IMR-90 (cell line): ENCODE results near the gene PLXNC1. TPM values are rescaled to one million over a fixed set of nuclear protein-coding genes. Genes with fewer than 3 reads are reported as not detected.
A peak's percentile ranks its signal among the peaks of the same experiment; 100 is the strongest.

Experiments used
- ATAC-seq: fragments of 200-7000 bp; cut with Tn5 transposase; 2 replicates; pipeline ENCODE4 v1.9.1; 2020; ENCODE audit warnings: low read depth, mild to moderate bottlenecking, moderate library complexity
- BruUV-seq: library from RNA; stranded (reverse); fragments of 400-500 nt; replicated peaks from 2 replicates; lab custom pipeline; 2021; lab: Mats Ljungman, UMichigan
- CTCF ChIA-PET: fragments of 300-600 bp; formaldehyde crosslinking; extraction: SDS; loops from one replicate; lab custom pipeline; 2021; ENCODE audit warnings: antibody characterized with exemption; lab: Yijun Ruan, JAX
- POLR2A ChIA-PET: fragments of 300-600 bp; sonication (Branson Sonifier 250); formaldehyde crosslinking; loops from one replicate; lab custom pipeline; 2022; ENCODE audit warnings: antibody characterized with exemption; ENCODE audit not compliant: unreplicated experiment; lab: Charles Lee
- DNase-seq: peaks from one replicate; pipeline ENCODE4 v3.0.0; 2013
- H2AFZ ChIP-seq: replicated peaks from 2 replicates; pipeline ENCODE3; 2013; ENCODE audit warnings: low read length, mild to moderate bottlenecking; ENCODE audit not compliant: poor library complexity
- H2AK5ac ChIP-seq: 2 replicates; pipeline ENCODE4 v1.6.1; 2013; ENCODE audit warnings: low read depth, low read length, inconsistent platforms
- H2AK9ac ChIP-seq: replicated peaks from 2 replicates; pipeline ENCODE3; 2013; ENCODE audit warnings: mild to moderate bottlenecking, low read depth, low read length, moderate library complexity; ENCODE audit not compliant: poor library complexity
- H2BK120ac ChIP-seq: 2 replicates; pipeline ENCODE4 v1.6.1; 2013; ENCODE audit warnings: low read depth, low read length, inconsistent platforms
- H2BK15ac ChIP-seq: 3 replicates; pipeline ENCODE4 v1.6.1; 2013; ENCODE audit warnings: low read depth, low read length, inconsistent platforms
- H2BK20ac ChIP-seq: 2 replicates; pipeline ENCODE4 v1.6.1; 2013; ENCODE audit warnings: low read depth, mild to moderate bottlenecking, inconsistent platforms, low read length, moderate library complexity
- H2BK5ac ChIP-seq: 2 replicates; pipeline ENCODE4 v1.6.1; 2013; ENCODE audit warnings: mild to moderate bottlenecking, low read depth, low read length, inconsistent platforms; ENCODE audit not compliant: poor library complexity, severe bottlenecking
- H3K14ac ChIP-seq: replicated peaks from 2 replicates; pipeline ENCODE4 v1.6.1; 2013; ENCODE audit warnings: low read depth, low read length, inconsistent platforms
- H3K18ac ChIP-seq: 2 replicates; pipeline ENCODE4 v1.6.1; 2013; ENCODE audit warnings: low read depth, low read length, control low read depth
- H3K23ac ChIP-seq: 2 replicates; pipeline ENCODE4 v1.6.1; 2013; ENCODE audit warnings: low read depth, low read length, inconsistent platforms
- H3K27ac ChIP-seq: 2 replicates; pipeline ENCODE4 v1.5.1; 2013; ENCODE audit warnings: mild to moderate bottlenecking, control low read depth, low read length; ENCODE audit not compliant: insufficient read depth
- H3K27me3 ChIP-seq: 2 replicates; pipeline ENCODE4 v1.6.1; 2013; ENCODE audit warnings: low read length; ENCODE audit not compliant: control insufficient read depth, insufficient read depth
- H3K36me3 ChIP-seq: 2 replicates; pipeline ENCODE4 v1.6.1; 2013; ENCODE audit warnings: low read length, mixed read lengths; ENCODE audit not compliant: control insufficient read depth, insufficient read depth
- H3K4ac ChIP-seq: 2 replicates; pipeline ENCODE4 v1.6.1; 2013; ENCODE audit warnings: low read depth, low read length, inconsistent platforms
- H3K4me1 ChIP-seq: 2 replicates; pipeline ENCODE4 v1.6.1; 2013; ENCODE audit warnings: low read length, mixed read lengths; ENCODE audit not compliant: control insufficient read depth, insufficient read depth
- H3K4me2 ChIP-seq: 2 replicates; pipeline ENCODE4 v1.6.1; 2013; ENCODE audit warnings: low read depth, mild to moderate bottlenecking, control low read depth, low read length, moderate library complexity
- H3K4me3 ChIP-seq: 2 replicates; pipeline ENCODE4 v1.5.1; 2013; ENCODE audit warnings: low read depth, mild to moderate bottlenecking, control low read depth, low read length, moderate library complexity; ENCODE audit not compliant: insufficient read depth
- H3K56ac ChIP-seq: 2 replicates; pipeline ENCODE4 v1.6.1; 2013; ENCODE audit warnings: low read length, inconsistent platforms; ENCODE audit not compliant: insufficient read depth; ENCODE audit errors: extremely low read depth
- H3K79me1 ChIP-seq, 2 experiments: 2 replicates each; pipeline ENCODE4 v1.6.1; 2013; ENCODE audit warnings: low read length in 2 of 2, inconsistent platforms in 1 of 2, low read depth in 1 of 2
- H3K9ac ChIP-seq: 2 replicates; pipeline ENCODE4 v1.6.1; 2013; ENCODE audit warnings: low read depth, low read length, control low read depth
- H3K9me1 ChIP-seq: 2 replicates; pipeline ENCODE4 v1.6.1; 2013; ENCODE audit warnings: low read length, inconsistent platforms; ENCODE audit not compliant: insufficient read depth
- H3K9me3 ChIP-seq: 2 replicates; pipeline ENCODE4 v1.6.1; 2013; ENCODE audit warnings: low read length; ENCODE audit not compliant: control insufficient read depth, insufficient read depth
- H4K20me1 ChIP-seq: 2 replicates; pipeline ENCODE4 v1.6.1; 2013; ENCODE audit warnings: low read length, inconsistent platforms; ENCODE audit not compliant: insufficient read depth
- H4K5ac ChIP-seq: 2 replicates; pipeline ENCODE4 v1.6.1; 2013; ENCODE audit warnings: mild to moderate bottlenecking, low read depth, low read length, control low read depth
- H4K8ac ChIP-seq, 2 experiments: 2 replicates each; pipeline ENCODE4 v1.6.1; 2013; ENCODE audit warnings: low read depth in 2 of 2, low read length in 2 of 2, control low read depth in 1 of 2, inconsistent platforms in 1 of 2
- H4K91ac ChIP-seq: 2 replicates; pipeline ENCODE4 v1.6.1; 2013; ENCODE audit warnings: low read depth, low read length, inconsistent platforms; ENCODE audit not compliant: insufficient read depth
- CEBPB ChIP-seq: IDR thresholded peaks from 2 replicates; pipeline ENCODE4 v1.6.1; 2012; ENCODE audit warnings: low read depth, low read length, improper control_type of control experiment
- MAZ ChIP-seq: IDR thresholded peaks from 2 replicates; pipeline ENCODE4 v1.6.1; 2012; ENCODE audit warnings: low read depth, mild to moderate bottlenecking, low read length, improper control_type of control experiment, moderate library complexity, borderline replicate concordance
- WGBS, 2 experiments: methylation state at CpG; one replicate each; pipeline versions ENCODE4 v1.1.5 to v1.1.7; 2013; ENCODE audit warnings: missing lambda C conversion rate in 2 of 2; ENCODE audit not compliant: insufficient read length in 1 of 2; ENCODE audit errors: extremely low coverage in 2 of 2; 5-methylcytosine and 5-hydroxymethylcytosine counted together
- dilution Hi-C: fragments of 300-500 bp; cut with HindIII; formaldehyde crosslinking; loops from one replicate; pipeline ENCODE4 v1.14.3; 2018; ENCODE audit warnings: low sequenced_read_pairs; ENCODE audit not compliant: unreplicated experiment
- in situ Hi-C: fragments of 300-500 bp; cut with MboI; formaldehyde crosslinking; loops from 3 replicates; pipeline ENCODE4 v1.14.3; 2019; ENCODE audit warnings: low sequenced_read_pairs, inconsistent platforms, mixed read lengths
- intact Hi-C: fragments of 100-400 bp; cut with micrococcal nuclease; formaldehyde crosslinking; loops from 2 replicates; pipeline ENCODE4 v1.10.0; 2022
- polyA plus RNA-seq, 3 experiments: library from polyadenylated mRNA; depleted of rRNA; stranded (reverse); fragments of >200 nt; gene quantifications; 2 replicates each; pipeline ENCODE4 v1.2.3, GENCODE V29; 2012; ENCODE audit warnings: low replicate concordance in 1 of 3
- total RNA-seq: library from RNA; depleted of rRNA; stranded (reverse); fragments of >200 nt; gene quantifications from 2 replicates; pipeline ENCODE4 v1.2.3, GENCODE V29; 2012

PLXNC1 gene
- total and polyA plus RNA-seq, 2 of the 4 experiments (the other 2 are of a cell fraction) = 1.0 to 1.6 TPM

DNA sequence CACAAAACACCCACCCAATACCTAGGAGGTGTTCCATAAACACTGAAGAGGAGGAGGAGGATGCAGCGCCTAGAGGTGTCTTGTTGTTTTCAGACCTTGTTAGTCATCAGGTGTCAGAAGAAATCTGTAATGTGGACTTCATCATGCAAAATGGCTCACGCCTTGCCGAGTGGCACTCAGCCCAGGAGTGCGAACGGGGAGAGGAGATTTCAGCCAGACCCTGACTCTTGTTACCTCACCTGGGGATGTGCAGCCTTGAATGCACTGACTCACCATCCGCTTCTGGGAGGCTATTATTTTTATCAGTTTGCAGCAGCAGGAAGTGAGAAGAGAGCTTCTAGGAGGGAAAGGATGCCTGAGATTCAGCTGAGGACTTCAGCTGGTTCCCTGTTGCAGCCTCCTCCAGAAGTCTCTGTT, 48.2 kb upstream of the PLXNC1 start:
- Histone ChIP-seq H3K14ac (peak overlapping the region; percentile 79), H3K27ac (no peak overlapping the region), H3K4me3 (no peak overlapping the region), H3K79me1 (peaks cover 4 to 12% of the 10 kb centered on the region in 2 experiments; a peak in 3 of 4 replicates), H3K18ac (no peak overlapping the region), H3K4me2 (no peak overlapping the region), H3K4ac (peak overlapping the region; percentile 78), H3K9me1 (peaks cover 10% of the 10 kb centered on the region), H2AK9ac (peak overlapping the region; percentile 33), H2BK15ac (peak overlapping the region; percentile 47), H2BK120ac (peak overlapping the region; percentile 94), H3K27me3 (no peaks in the 10 kb centered on the region), H4K91ac (peak overlapping the region; percentile 75), H3K9ac (peak overlapping the region; percentile 17; the same call in 1 of the 2 replicates), H2BK20ac (peak overlapping the region; percentile 75), H4K20me1 (no peaks in the 10 kb centered on the region), H3K56ac (no peak overlapping the region), H2BK5ac (no peak overlapping the region), H4K8ac (peak overlapping the region; percentile 24 to 48; a peak in 2 of 4 replicates), H2AK5ac (peak overlapping the region; percentile 68), H3K9me3 (no peaks in the 10 kb centered on the region), H3K36me3 (no peaks in the 10 kb centered on the region), H3K23ac (no peak overlapping the region), H4K5ac (no peak overlapping the region; the same call in 1 of the 2 replicates), H2AFZ (no peak overlapping the region), H3K4me1 (peaks cover 10% of the 10 kb centered on the region)
- DNase-seq (peak; percentile 58), ATAC-seq (no peak)
- in situ Hi-C loops = loop anchor here (5.0 to 25.0 kb wide), 4 partner anchors 333 to 1113 kb away; no protein-coding TSS in a partner anchor
- intact Hi-C loops = loop anchor here (2.0 to 10.0 kb wide), 6 partner anchors 108 to 1115 kb away; partner anchors contain the start of gene CRADD
- dilution Hi-C loops = no loop called here
- no CpG with 5 or more reads among the region's 6 CpGs for WGBS, 2 experiments
- no TSS peak for BruUV-seq
- CTCF ChIA-PET = interaction anchor here (0.5 to 4.6 kb wide), 11 partner anchors 9 to 597 kb away, joined by 3 to 46 read pairs (median 5); no protein-coding TSS in a partner anchor
- TF ChIP-seq CEBPB (0 out of 2 replicates have a peak, but pooled peaks have one; percentile 9), MAZ (no peak)
- POLR2A ChIA-PET = no interaction called here
